ENCODE results near the gene SYCP1. TPM values are rescaled to one million over a fixed set of nuclear protein-coding genes. Genes with fewer than 3 reads are reported as not detected.

The SYCP1 gene
- total and polyA plus RNA-seq, 2 of the 8 experiments (the other 6 are each of a cell fraction or from before 2014, with no cell fraction given): 0.11 to 0.26 TPM

- DNase-seq (ENCODE audit: low read depth in 1 of 2, low spot score in 2 of 2): no peak
- Histone ChIP-seq H3K56ac (replicated peaks; ENCODE audit: insufficient read length, low read depth, low read length) (no peak overlapping the region), H3K79me2 (ENCODE audit: control insufficient read depth in 1 of 2, insufficient read depth in 2 of 2, low read length in 2 of 2) (no peaks in the 10 kb centered on the region), H4K91ac (replicated peaks; ENCODE audit: insufficient read length, low read length) (no peak overlapping the region), H3K27me3 (replicated peaks in 1 of 4; ENCODE audit: control insufficient read depth in 3 of 4, extremely low read depth in 1 of 4, insufficient read depth in 3 of 4, low read length in 3 of 4) (no peaks in the 10 kb centered on the region), H2BK12ac (ENCODE audit: low read depth, low read length) (no peak overlapping the region), H3K27ac (ENCODE audit: low read depth, low read length) (peak overlapping the region; percentile 51; the same call in 1 of the 2 replicates), H3K23ac (ENCODE audit: insufficient read length) (no peak overlapping the region), H3K79me1 (ENCODE audit: low read depth, low read length) (no peaks in the 10 kb centered on the region), H4K8ac (ENCODE audit: extremely low read depth, insufficient read depth, low read length) (no peak overlapping the region), H3K14ac (ENCODE audit: insufficient read length) (no peak overlapping the region), H3K18ac (ENCODE audit: extremely low read depth, low read length) (peak overlapping the region; percentile 2; the same call in 1 of the 2 replicates), H3K36me3 (ENCODE audit: control insufficient read depth in 2 of 4, insufficient read depth in 4 of 4, low read length in 3 of 4) (no peaks in the 10 kb centered on the region), H3K9ac (replicated peaks in 1 of 4; ENCODE audit: extremely low read depth in 1 of 4, low read depth in 3 of 4, low read length in 3 of 4) (no peak overlapping the region), H4K20me1 (replicated peaks in 1 of 2; ENCODE audit: control insufficient read depth in 1 of 2, insufficient read depth in 2 of 2, low read length in 2 of 2) (no peaks in the 10 kb centered on the region), H2BK15ac (ENCODE audit: low read length) (no peak overlapping the region), H2BK20ac (ENCODE audit: low read length) (no peak overlapping the region), H2BK5ac (ENCODE audit: low read depth, low read length) (no peak overlapping the region), H3K4me1 (replicated peaks in 1 of 4; ENCODE audit: control insufficient read depth in 3 of 4, insufficient read depth in 4 of 4, low read length in 3 of 4) (peaks cover 0 to 9% (median 4%) of the 10 kb centered on the region in 4 experiments; a peak in 3 of 7 replicates), H4K5ac (ENCODE audit: insufficient read length, low read depth, low read length) (peak overlapping the region; percentile 70), H3K4me3 (ENCODE audit: extremely low read depth in 1 of 4, insufficient read depth in 2 of 4, low read depth in 3 of 4, low read length in 4 of 4) (peak overlapping the region in 2 of 4 experiments; percentile 13 to 52; a peak in 4 of 8 replicates), H2AFZ (ENCODE audit: low read length) (peak overlapping the region; percentile 91), H2BK120ac (replicated peaks; ENCODE audit: low read depth, low read length) (no peak overlapping the region), H2AK5ac (ENCODE audit: low read depth, low read length) (no peak overlapping the region), H3K9me3 (ENCODE audit: insufficient read depth in 2 of 2, low read depth in 1 of 2, low read length in 1 of 2) (0 out of 4 replicates have a peak, but pooled peaks cover 0 to 5% of the 10 kb centered on the region in 2 experiments), H3K4ac (replicated peaks; ENCODE audit: insufficient read length, low read depth, low read length) (no peak overlapping the region), H3K23me2 (ENCODE audit: low read depth, low read length) (no peaks in the 10 kb centered on the region), H3K4me2 (ENCODE audit: insufficient read depth in 1 of 2, low read depth in 2 of 2, low read length in 2 of 2) (peak overlapping the region; percentile 70 to 71)
- FAIRE-seq: no peak
- CTCF ChIA-PET (ENCODE audit: partially characterized antibody): no interaction called here
- POLR2A ChIA-PET (ENCODE audit: partially characterized antibody): interaction anchor here (0.8 kb wide), 1 partner anchor 132 kb away, joined by 3 read pairs; no protein-coding TSS in a partner anchor
- WGBS, 2 experiments (ENCODE audit: extremely low coverage in 1 of 2, insufficient coverage in 1 of 2, insufficient read length in 1 of 2, insufficient replicate concordance in 2 of 2, low coverage in 1 of 2, low lambda C conversion rate in 2 of 2, missing lambda C conversion rate in 1 of 2): 40% methylated on average over 7 of the region's 7 CpGs; no CpG with 5 or more reads in 1 of the 2 experiments
- no peak for TF ChIP-seq RNF2 (IDR thresholded peaks at IDR 0.05; ENCODE audit: borderline replicate concordance, low read depth, low read length, missing control alignments, poor library complexity, severe bottlenecking)
- no peak for TF ChIP-seq NRF1 (IDR thresholded peaks at IDR 0.05; ENCODE audit: low read depth, low read length)
- no peak for TF ChIP-seq MAFK (IDR thresholded peaks at IDR 0.05; ENCODE audit: low read depth, low read length)
- TF ChIP-seq SIN3A (conservative IDR thresholded peaks at IDR 0.05 in 1 of 2, IDR thresholded peaks at IDR 0.05 in 1 of 2; ENCODE audit: low read depth in 1 of 2, low read length in 2 of 2): no peak
- TF ChIP-seq SIRT6 (IDR thresholded peaks at IDR 0.05; ENCODE audit: low read length): no peak
- TF ChIP-seq CBX5 (IDR thresholded peaks at IDR 0.05; ENCODE audit: low read depth, low read length): no peak
These were observed 47.7 kb downstream of the SYCP1 start for GRCh38 chr1:114902343-114902742.
